GM23248 (cell line): ENCODE measurements around the gene LYRM2.

Experiments
- EZH2 ChIP-seq: fragments of 200-600 bp; sonication (generic); IDR thresholded peaks from 2 replicates; pipeline ENCODE4 v1.6.1; 2018; ENCODE audit warnings: antibody characterized with exemption, mild to moderate bottlenecking; ENCODE audit not compliant: insufficient read depth, poor library complexity, severe bottlenecking
- EZH2phosphoT487 ChIP-seq: fragments of 200-600 bp; sonication (generic); IDR thresholded peaks from 2 replicates; pipeline ENCODE4 v1.6.1; 2018; ENCODE audit warnings: antibody characterized with exemption, moderate library complexity, mild to moderate bottlenecking, low read depth; ENCODE audit not compliant: insufficient read depth

DNA sequence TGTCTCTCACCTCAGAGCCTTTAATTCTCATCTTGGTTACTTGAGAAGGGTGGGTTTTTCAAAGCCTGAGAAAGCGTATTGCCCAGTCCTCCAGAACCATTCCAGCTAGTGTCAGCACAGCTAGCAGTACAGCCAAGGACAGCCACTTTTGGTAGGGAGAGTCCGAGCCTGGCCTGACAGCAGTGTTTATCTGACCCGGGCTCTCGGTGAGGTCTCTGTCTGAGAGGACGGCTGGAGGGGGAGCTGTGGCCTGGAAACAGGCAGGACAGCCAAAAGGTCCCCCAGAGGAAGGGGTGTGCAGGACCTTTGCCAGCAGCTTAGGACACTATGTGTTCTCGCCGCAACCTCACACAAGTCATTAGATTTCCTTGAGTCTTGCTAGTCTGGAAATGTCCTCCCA, 38.8 kb downstream of the LYRM2 start:
- TF ChIP-seq EZH2, result no peak
- TF ChIP-seq EZH2phosphoT487, result no peak
